H1 (cell line): ENCODE data around the gene CRP. TPM values are rescaled to one million over a fixed set of nuclear protein-coding genes. Genes with fewer than 3 reads are reported as not detected.

Source experiments
- CTCF ChIA-PET: fragments of 300-600 bp; sonication (Branson Sonifier 250); formaldehyde crosslinking; loops from one replicate; lab custom pipeline; 2021; ENCODE audit not compliant: partially characterized antibody; lab: Charles Lee
- POLR2A ChIA-PET: fragments of 300-600 bp; sonication (Branson Sonifier 250); formaldehyde crosslinking; loops from one replicate; lab custom pipeline; 2021; ENCODE audit warnings: inconsistent platforms; ENCODE audit not compliant: partially characterized antibody; lab: Charles Lee
- DNase-seq, 2 experiments: peaks; one replicate each; pipeline versions ENCODE4 v3.0.0 to v3.0.0-alpha.2; 2010 to 2022; ENCODE audit warnings: low spot score in 2 of 2, low read depth in 1 of 2, mixed read lengths in 1 of 2
- FAIRE-seq: peaks from 2 replicates; lab custom pipeline; 2011; peaks lifted over from hg19 to GRCh38; lab: Jason Lieb, UNC
- H2AFZ ChIP-seq: 2 replicates; pipeline ENCODE4 v1.8.1; 2012; ENCODE audit warnings: low read length, inconsistent platforms
- H2AK5ac ChIP-seq: 2 replicates; pipeline ENCODE4 v1.6.1; 2013; ENCODE audit warnings: low read depth, low read length
- H2BK120ac ChIP-seq: replicated peaks from 2 replicates; pipeline ENCODE3; 2013; ENCODE audit warnings: low read depth, low read length, inconsistent platforms
- H2BK12ac ChIP-seq: 2 replicates; pipeline ENCODE4 v1.6.1; 2013; ENCODE audit warnings: low read depth, low read length
- H2BK15ac ChIP-seq: 2 replicates; pipeline ENCODE4 v1.6.1; 2013; ENCODE audit warnings: low read length
- H2BK20ac ChIP-seq: 2 replicates; pipeline ENCODE4 v1.6.1; 2013; ENCODE audit warnings: low read length
- H2BK5ac ChIP-seq: 2 replicates; pipeline ENCODE4 v1.6.1; 2013; ENCODE audit warnings: low read depth, low read length
- H3K14ac ChIP-seq: 2 replicates; pipeline ENCODE4 v1.6.1; 2013; ENCODE audit warnings: inconsistent platforms; ENCODE audit not compliant: insufficient read length
- H3K18ac ChIP-seq: 2 replicates; pipeline ENCODE4 v1.6.1; 2013; ENCODE audit warnings: low read length; ENCODE audit errors: extremely low read depth
- H3K23ac ChIP-seq: 2 replicates; pipeline ENCODE4 v1.6.1; 2013; ENCODE audit warnings: inconsistent platforms; ENCODE audit not compliant: insufficient read length
- H3K23me2 ChIP-seq: 2 replicates; pipeline ENCODE4 v1.6.1; 2013; ENCODE audit warnings: low read depth, low read length
- H3K27ac ChIP-seq: 2 replicates; pipeline ENCODE4 v1.6.1; 2011; ENCODE audit warnings: low read depth, low read length, inconsistent platforms
- H3K27me3 ChIP-seq, 4 experiments: replicated peaks in 1 of 4; 1 replicate in 1 of 4; 2 replicates in 3 of 4; pipeline versions ENCODE4 v1.6.1 to v1.8.1; 2011 to 2013; ENCODE audit warnings: low read length in 3 of 4, mild to moderate bottlenecking in 3 of 4, inconsistent platforms in 2 of 4, mixed read lengths in 2 of 4, moderate library complexity in 1 of 4; ENCODE audit not compliant: control insufficient read depth in 3 of 4, insufficient read depth in 3 of 4; ENCODE audit errors: extremely low read depth in 1 of 4
- H3K36me3 ChIP-seq, 4 experiments: 2 replicates each; pipeline versions ENCODE4 v1.6.1 to v1.8.1; 2011 to 2013; ENCODE audit warnings: mild to moderate bottlenecking in 4 of 4, low read length in 3 of 4, moderate library complexity in 2 of 4, control low read depth in 1 of 4, inconsistent platforms in 1 of 4; ENCODE audit not compliant: insufficient read depth in 4 of 4, control insufficient read depth in 2 of 4
- H3K4ac ChIP-seq: replicated peaks from 2 replicates; pipeline ENCODE3; 2013; ENCODE audit warnings: low read length, low read depth, mixed read lengths, inconsistent platforms; ENCODE audit not compliant: insufficient read length
- H3K4me1 ChIP-seq, 4 experiments: replicated peaks in 1 of 4; 1 replicate in 1 of 4; 2 replicates in 3 of 4; pipeline versions ENCODE4 v1.6.1 to v1.8.1; 2011 to 2013; ENCODE audit warnings: low read length in 3 of 4, inconsistent platforms in 2 of 4, mixed read lengths in 1 of 4; ENCODE audit not compliant: insufficient read depth in 4 of 4, control insufficient read depth in 3 of 4
- H3K4me2 ChIP-seq, 2 experiments: 2 replicates each; pipeline versions ENCODE4 v1.6.1 to v1.8.1; 2011 to 2013; ENCODE audit warnings: low read depth in 2 of 2, low read length in 2 of 2, control low read depth in 1 of 2, inconsistent platforms in 1 of 2, mild to moderate bottlenecking in 1 of 2; ENCODE audit not compliant: insufficient read depth in 1 of 2
- H3K4me3 ChIP-seq, 4 experiments: fragments of 200-600, 300-600 bp in 1 of 4; sonication (generic), shearing (Covaris generic), sonication (Bioruptor Twin) in 1 of 4; 2 replicates each; pipeline versions ENCODE4 v1.5.1 to v1.8.1; 2011 to 2016; ENCODE audit warnings: low read length in 4 of 4, low read depth in 3 of 4, control low read depth in 2 of 4, inconsistent platforms in 2 of 4, mild to moderate bottlenecking in 2 of 4, mixed read lengths in 1 of 4, moderate library complexity in 1 of 4; ENCODE audit not compliant: insufficient read depth in 2 of 4; ENCODE audit errors: extremely low read depth in 1 of 4
- H3K56ac ChIP-seq: replicated peaks from 2 replicates; pipeline ENCODE3; 2013; ENCODE audit warnings: low read depth, mild to moderate bottlenecking, mixed read lengths, low read length, inconsistent platforms; ENCODE audit not compliant: insufficient read length
- H3K79me1 ChIP-seq: 2 replicates; pipeline ENCODE4 v1.6.1; 2013; ENCODE audit warnings: low read depth, low read length, control low read depth
- H3K79me2 ChIP-seq, 2 experiments: 2 replicates each; pipeline versions ENCODE4 v1.6.1 to v1.8.1; 2012 to 2013; ENCODE audit warnings: low read length in 2 of 2, mild to moderate bottlenecking in 2 of 2, inconsistent platforms in 1 of 2; ENCODE audit not compliant: insufficient read depth in 2 of 2, control insufficient read depth in 1 of 2
- H3K9ac ChIP-seq, 4 experiments: replicated peaks in 1 of 4; 1 replicate in 1 of 4; 2 replicates in 3 of 4; pipeline versions ENCODE4 v1.6.1 to v1.8.1; 2011 to 2013; ENCODE audit warnings: low read depth in 3 of 4, low read length in 3 of 4, control low read depth in 2 of 4, mild to moderate bottlenecking in 2 of 4, moderate library complexity in 2 of 4, inconsistent platforms in 1 of 4; ENCODE audit errors: extremely low read depth in 1 of 4
- H3K9me3 ChIP-seq, 2 experiments: 2 replicates each; pipeline versions ENCODE4 v1.6.1 to v1.8.1; 2012 to 2013; ENCODE audit warnings: mild to moderate bottlenecking in 2 of 2, moderate library complexity in 2 of 2, control low read depth in 1 of 2, inconsistent platforms in 1 of 2, low read depth in 1 of 2, low read length in 1 of 2, mixed read lengths in 1 of 2; ENCODE audit not compliant: insufficient read depth in 2 of 2
- H4K20me1 ChIP-seq, 2 experiments: replicated peaks in 1 of 2; 2 replicates each; pipeline versions ENCODE3 to v1.8.1; 2011 to 2013; ENCODE audit warnings: inconsistent platforms in 2 of 2, low read length in 2 of 2, mild to moderate bottlenecking in 1 of 2; ENCODE audit not compliant: insufficient read depth in 2 of 2, control insufficient read depth in 1 of 2
- H4K5ac ChIP-seq: 2 replicates; pipeline ENCODE4 v1.6.1; 2013; ENCODE audit warnings: low read length, low read depth, mixed read lengths, inconsistent platforms; ENCODE audit not compliant: insufficient read length
- H4K8ac ChIP-seq: 2 replicates; pipeline ENCODE4 v1.8.0; 2013; ENCODE audit warnings: mild to moderate bottlenecking, moderate library complexity, low read length, inconsistent platforms; ENCODE audit not compliant: insufficient read depth; ENCODE audit errors: extremely low read depth
- H4K91ac ChIP-seq: replicated peaks from 2 replicates; pipeline ENCODE3; 2013; ENCODE audit warnings: low read length, mixed read lengths, inconsistent platforms; ENCODE audit not compliant: insufficient read length
- ASH2L ChIP-seq: fragments of 200-600, 300-600 bp; sonication (generic); IDR thresholded peaks from one replicate; pipeline ENCODE4 v1.7.1; 2017; ENCODE audit warnings: low read length
- CEBPB ChIP-seq: IDR thresholded peaks from 2 replicates; pipeline ENCODE4 v1.6.1; 2012; ENCODE audit warnings: low read depth, low read length
- CHD1 ChIP-seq: IDR thresholded peaks from 2 replicates; pipeline ENCODE4 v1.6.1; 2012; ENCODE audit warnings: low read depth, low read length, improper control_type of control experiment
- CREB1 ChIP-seq: IDR thresholded peaks from 2 replicates; pipeline ENCODE4 v1.6.1; 2012; ENCODE audit warnings: inconsistent platforms
- EP300 ChIP-seq, 2 experiments: IDR thresholded peaks; 1 replicate in 1 of 2; 2 replicates in 1 of 2; pipeline ENCODE4 v1.6.1; 2011 to 2012; ENCODE audit warnings: low read depth in 2 of 2, low read length in 2 of 2, mild to moderate bottlenecking in 2 of 2, borderline replicate concordance in 1 of 2, inconsistent platforms in 1 of 2, moderate library complexity in 1 of 2
- KDM4A ChIP-seq: IDR thresholded peaks from one replicate; pipeline ENCODE4 v1.7.1; 2012; ENCODE audit warnings: low read depth, mild to moderate bottlenecking, moderate library complexity, low read length, inconsistent platforms; ENCODE audit not compliant: severe bottlenecking
- MAFK ChIP-seq: IDR thresholded peaks from 2 replicates; pipeline ENCODE4 v1.6.1; 2012; ENCODE audit warnings: low read depth, mild to moderate bottlenecking, improper control_type of control experiment, low read length
- MAX ChIP-seq: IDR thresholded peaks from 2 replicates; pipeline ENCODE4 v1.6.1; 2012; ENCODE audit warnings: inconsistent platforms
- PHF8 ChIP-seq: fragments of 200-600 bp; sonication (generic); conservative IDR thresholded peaks from 2 replicates; pipeline ENCODE4 v1.7.1; 2012; ENCODE audit warnings: low read depth, mild to moderate bottlenecking, inconsistent platforms, low read length, moderate library complexity
- POLR2AphosphoS5 ChIP-seq: IDR thresholded peaks from 2 replicates; pipeline ENCODE4 v1.6.1; 2011; ENCODE audit warnings: low read depth, low read length
- RAD21 ChIP-seq, 2 experiments: IDR thresholded peaks in 1 of 2; conservative IDR thresholded peaks in 1 of 2; 2 replicates each; pipeline ENCODE4 v1.6.1; 2011; ENCODE audit warnings: low read depth in 2 of 2, low read length in 2 of 2, improper control_type of control experiment in 1 of 2, inconsistent platforms in 1 of 2, mild to moderate bottlenecking in 1 of 2, moderate library complexity in 1 of 2
- SIRT6 ChIP-seq: IDR thresholded peaks from one replicate; pipeline ENCODE4 v1.7.1; 2012; ENCODE audit warnings: low read length, inconsistent platforms
- SP1 ChIP-seq: IDR thresholded peaks from 2 replicates; pipeline ENCODE4 v1.6.1; 2011; ENCODE audit warnings: low read depth, low read length
- TAF7 ChIP-seq: optimal IDR thresholded peaks from 2 replicates; pipeline ENCODE3; 2011; ENCODE audit warnings: low read depth, mild to moderate bottlenecking, inconsistent platforms, low read length, moderate library complexity, borderline replicate concordance
- TCF12 ChIP-seq: IDR thresholded peaks from 2 replicates; pipeline ENCODE4 v1.6.1; 2011; ENCODE audit warnings: low read depth, mild to moderate bottlenecking, low read length
- TEAD4 ChIP-seq: IDR thresholded peaks from 2 replicates; pipeline ENCODE4 v1.6.1; 2012; ENCODE audit warnings: low read depth, low read length, inconsistent platforms, mixed read lengths
- WGBS, 2 experiments: shearing (Covaris generic) in 1 of 2; methylation state at CpG; one replicate each; pipeline versions ENCODE4 v1.1.6 to v1.1.7; 2013 to 2015; ENCODE audit warnings: low lambda C conversion rate in 2 of 2, mixed read lengths in 2 of 2, inconsistent platforms in 1 of 2, low coverage in 1 of 2, missing lambda C conversion rate in 1 of 2; ENCODE audit not compliant: insufficient replicate concordance in 2 of 2, insufficient coverage in 1 of 2, insufficient read length in 1 of 2; ENCODE audit errors: extremely low coverage in 1 of 2, missing lambda C conversion rate in 1 of 2; 5-methylcytosine and 5-hydroxymethylcytosine counted together
- polyA plus RNA-seq, 7 experiments: library from polyadenylated mRNA; depleted of rRNA in 3 of 7; stranded (reverse) in 5 of 7; unstranded in 2 of 7; fragments of >200 nt in 5 of 7; fragments of 200-250 nt in 2 of 7; gene quantifications; 1 replicate in 5 of 7; 2 replicates in 1 of 7; 4 replicates in 1 of 7; pipeline versions ENCODE4 v1.2.1 to v1.2.3, GENCODE V29; 2011 to 2013; ENCODE audit warnings: missing spikeins in 2 of 7, mixed read lengths in 2 of 7
- total RNA-seq: library from RNA; stranded (reverse); fragmentation: NEBNext Ultra II Directional; extraction: Animal tissue kit (Norgen Biotek cat#: 25700); gene quantifications from 2 replicates; pipeline ENCODE4 v1.2.1, GENCODE V29; 2021

The CRP gene
- total and polyA plus RNA-seq, 2 of the 8 experiments (the other 6 are each of a cell fraction or from before 2014, with no cell fraction given) = not detected

GRCh38 chr1:159675046-159675445, 39.3 kb downstream of the CRP start:
- Histone ChIP-seq H4K91ac (no peak overlapping the region), H2AK5ac (no peak overlapping the region), H3K4me2 (no peak overlapping the region), H2BK20ac (no peak overlapping the region), H3K79me1 (no peaks in the 10 kb centered on the region), H4K20me1 (no peaks in the 10 kb centered on the region), H3K23ac (no peak overlapping the region), H4K8ac (no peak overlapping the region), H3K9me3 (peaks cover 16 to 48% of the 10 kb centered on the region in 2 experiments; a peak in 3 of 4 replicates), H3K56ac (no peak overlapping the region), H3K79me2 (no peaks in the 10 kb centered on the region), H3K27me3 (no peaks in the 10 kb centered on the region), H4K5ac (no peak overlapping the region), H2BK12ac (no peak overlapping the region), H3K14ac (no peak overlapping the region), H3K27ac (no peak overlapping the region), H2BK15ac (no peak overlapping the region), H3K4me1 (no peaks in the 10 kb centered on the region), H2BK120ac (no peak overlapping the region), H2AFZ (no peak overlapping the region), H3K9ac (no peak overlapping the region), H2BK5ac (no peak overlapping the region), H3K36me3 (no peaks in the 10 kb centered on the region), H3K18ac (no peak overlapping the region), H3K23me2 (no peaks in the 10 kb centered on the region), H3K4me3 (no peak overlapping the region), H3K4ac (no peak overlapping the region)
- FAIRE-seq (no peak), DNase-seq (no peak)
- ChIA-PET CTCF (no interaction called here), POLR2A (no interaction called here)
- 50% methylated on average over 1 of the region's 1 CpG; no CpG with 5 or more reads in 1 of the 2 experiments for whole genome bisulfite sequencing, 2 experiments
- TF ChIP-seq POLR2AphosphoS5 (no peak), RAD21 (IDR thresholded peaks at IDR 0.05 in 1 of 2, conservative IDR thresholded peaks at IDR 0.05 in 1 of 2; ENCODE audit: low read depth in 2 of 2, low read length in 2 of 2) (no peak), CEBPB (no peak), MAFK (no peak), KDM4A (no peak), TAF7 (no peak), ASH2L (no peak), SP1 (no peak), CREB1 (no peak), CHD1 (no peak), EP300 (IDR thresholded peaks at IDR 0.05; ENCODE audit: borderline replicate concordance in 1 of 2, low read depth in 2 of 2, low read length in 2 of 2) (no peak), SIRT6 (no peak), TCF12 (no peak), TEAD4 (no peak), MAX (no peak), PHF8 (no peak)
